Hippocampal formation (tissue), 2 donors: ENCODE measurements around the gene TRIM14.

ENCODE experiments used
- DNase-seq, 2 donors: peaks; one replicate each; lab custom pipeline; 2025; lab: John Stamatoyannopoulos, UW

Gene TRIM14

GRCh38 chr9:98118640-98119601 is at the start of gene TRIM14:
TSS of gene TRIM14 (minus strand) at chr9:98119222. CDS start at chr9:98119188, 34 bp downstream.
- peak in 1 of 2 donors; percentile 32 for DNase-seq

- DNase-seq = no peak
Observed at GRCh38 chr9:98168153-98168780, 49.2 kb upstream of the TRIM14 start.

GRCh38 chr9:98164912-98165311 is 45.9 kb upstream of the TRIM14 start:
- no peak for DNase-seq

GRCh38 chr9:98162613-98163012 is 43.6 kb upstream of the TRIM14 start:
- DNase-seq = no peak

- no peak for DNase-seq
Observed at GRCh38 chr9:98161851-98162250, 42.8 kb upstream of the TRIM14 start.

- DNase-seq = no peak
Observed at GRCh38 chr9:98159790-98160189, 40.8 kb upstream of the TRIM14 start.

GRCh38 chr9:98159301-98159700 is 40.3 kb upstream of the TRIM14 start:
- DNase-seq = no peak

- DNase-seq = no peak
Observed at GRCh38 chr9:98158071-98158831, 39.2 kb upstream of the TRIM14 start.

GRCh38 chr9:98157372-98157771 is 38.4 kb upstream of the TRIM14 start:
- no peak for DNase-seq

- DNase-seq = no peak
Observed at GRCh38 chr9:98154678-98155077, 35.7 kb upstream of the TRIM14 start.

GRCh38 chr9:98152526-98152925 is 33.5 kb upstream of the TRIM14 start:
- no peak for DNase-seq

- DNase-seq = no peak
Observed at GRCh38 chr9:98150721-98151120, 31.7 kb upstream of the TRIM14 start.

- no peak for DNase-seq
Observed at GRCh38 chr9:98150164-98150563, 31.1 kb upstream of the TRIM14 start.

GRCh38 chr9:98149422-98149821 is 30.4 kb upstream of the TRIM14 start:
- no peak for DNase-seq

- DNase-seq = no peak
Observed at GRCh38 chr9:98148486-98148885, 29.5 kb upstream of the TRIM14 start.

- no peak for DNase-seq
Observed at GRCh38 chr9:98147582-98147981, 28.6 kb upstream of the TRIM14 start.

- no peak for DNase-seq
Observed at GRCh38 chr9:98146101-98146991, 27.3 kb upstream of the TRIM14 start.

GRCh38 chr9:98144631-98145030 is 25.6 kb upstream of the TRIM14 start:
- no peak for DNase-seq

GRCh38 chr9:98144076-98144475 is 25.1 kb upstream of the TRIM14 start:
- DNase-seq = no peak

GRCh38 chr9:98142925-98143481 is 24.0 kb upstream of the TRIM14 start:
- DNase-seq = no peak
